Measurements from ENCODE around the gene TMEM214.

Gene TMEM214

DNA sequence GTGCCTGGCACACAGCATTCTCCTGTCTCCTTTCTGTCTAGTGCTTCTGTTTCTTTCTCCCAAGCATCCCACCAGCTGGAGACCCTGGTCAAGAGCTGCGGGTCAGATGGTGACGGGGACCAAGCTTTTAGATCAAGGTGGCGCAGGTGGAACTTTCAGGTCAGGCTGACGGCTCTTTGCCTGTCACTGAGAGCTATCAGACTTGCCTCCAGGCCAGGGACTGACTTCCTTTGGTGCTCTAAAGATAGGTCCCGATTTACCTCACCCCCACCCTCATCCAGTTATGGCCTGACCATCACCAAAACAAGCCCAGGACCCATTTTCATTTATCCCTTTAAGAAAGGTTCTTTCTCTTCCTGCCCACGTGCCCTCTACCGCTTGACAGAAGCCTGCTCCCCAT is 44.5 kb downstream of the TMEM214 start:
- TF ChIP-seq POLR2AphosphoS5 (IDR thresholded peaks at IDR 0.05; ENCODE audit: low read depth, low read length) (no peak), TAF1 (IDR thresholded peaks at IDR 0.05; ENCODE audit: borderline replicate concordance, insufficient read depth, low read length) (no peak), SIN3A (IDR thresholded peaks at IDR 0.05; ENCODE audit: borderline replicate concordance, insufficient read depth, low read length) (no peak), FOXP2 (optimal IDR thresholded peaks at IDR 0.05; ENCODE audit: borderline replicate concordance, extremely low read depth, extremely low read length, insufficient read depth) (no peak)
- TF ChIP-seq, protein P1, sequence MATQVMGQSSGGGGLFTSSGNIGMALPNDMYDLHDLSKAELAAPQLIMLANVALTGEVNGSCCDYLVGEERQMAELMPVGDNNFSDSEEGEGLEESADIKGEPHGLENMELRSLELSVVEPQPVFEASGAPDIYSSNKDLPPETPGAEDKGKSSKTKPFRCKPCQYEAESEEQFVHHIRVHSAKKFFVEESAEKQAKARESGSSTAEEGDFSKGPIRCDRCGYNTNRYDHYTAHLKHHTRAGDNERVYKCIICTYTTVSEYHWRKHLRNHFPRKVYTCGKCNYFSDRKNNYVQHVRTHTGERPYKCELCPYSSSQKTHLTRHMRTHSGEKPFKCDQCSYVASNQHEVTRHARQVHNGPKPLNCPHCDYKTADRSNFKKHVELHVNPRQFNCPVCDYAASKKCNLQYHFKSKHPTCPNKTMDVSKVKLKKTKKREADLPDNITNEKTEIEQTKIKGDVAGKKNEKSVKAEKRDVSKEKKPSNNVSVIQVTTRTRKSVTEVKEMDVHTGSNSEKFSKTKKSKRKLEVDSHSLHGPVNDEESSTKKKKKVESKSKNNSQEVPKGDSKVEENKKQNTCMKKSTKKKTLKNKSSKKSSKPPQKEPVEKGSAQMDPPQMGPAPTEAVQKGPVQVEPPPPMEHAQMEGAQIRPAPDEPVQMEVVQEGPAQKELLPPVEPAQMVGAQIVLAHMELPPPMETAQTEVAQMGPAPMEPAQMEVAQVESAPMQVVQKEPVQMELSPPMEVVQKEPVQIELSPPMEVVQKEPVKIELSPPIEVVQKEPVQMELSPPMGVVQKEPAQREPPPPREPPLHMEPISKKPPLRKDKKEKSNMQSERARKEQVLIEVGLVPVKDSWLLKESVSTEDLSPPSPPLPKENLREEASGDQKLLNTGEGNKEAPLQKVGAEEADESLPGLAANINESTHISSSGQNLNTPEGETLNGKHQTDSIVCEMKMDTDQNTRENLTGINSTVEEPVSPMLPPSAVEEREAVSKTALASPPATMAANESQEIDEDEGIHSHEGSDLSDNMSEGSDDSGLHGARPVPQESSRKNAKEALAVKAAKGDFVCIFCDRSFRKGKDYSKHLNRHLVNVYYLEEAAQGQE (IDR thresholded peaks at IDR 0.05; ENCODE audit: insufficient read depth in 1 of 2, low read depth in 2 of 2, low read length in 2 of 2): no peak

DNA sequence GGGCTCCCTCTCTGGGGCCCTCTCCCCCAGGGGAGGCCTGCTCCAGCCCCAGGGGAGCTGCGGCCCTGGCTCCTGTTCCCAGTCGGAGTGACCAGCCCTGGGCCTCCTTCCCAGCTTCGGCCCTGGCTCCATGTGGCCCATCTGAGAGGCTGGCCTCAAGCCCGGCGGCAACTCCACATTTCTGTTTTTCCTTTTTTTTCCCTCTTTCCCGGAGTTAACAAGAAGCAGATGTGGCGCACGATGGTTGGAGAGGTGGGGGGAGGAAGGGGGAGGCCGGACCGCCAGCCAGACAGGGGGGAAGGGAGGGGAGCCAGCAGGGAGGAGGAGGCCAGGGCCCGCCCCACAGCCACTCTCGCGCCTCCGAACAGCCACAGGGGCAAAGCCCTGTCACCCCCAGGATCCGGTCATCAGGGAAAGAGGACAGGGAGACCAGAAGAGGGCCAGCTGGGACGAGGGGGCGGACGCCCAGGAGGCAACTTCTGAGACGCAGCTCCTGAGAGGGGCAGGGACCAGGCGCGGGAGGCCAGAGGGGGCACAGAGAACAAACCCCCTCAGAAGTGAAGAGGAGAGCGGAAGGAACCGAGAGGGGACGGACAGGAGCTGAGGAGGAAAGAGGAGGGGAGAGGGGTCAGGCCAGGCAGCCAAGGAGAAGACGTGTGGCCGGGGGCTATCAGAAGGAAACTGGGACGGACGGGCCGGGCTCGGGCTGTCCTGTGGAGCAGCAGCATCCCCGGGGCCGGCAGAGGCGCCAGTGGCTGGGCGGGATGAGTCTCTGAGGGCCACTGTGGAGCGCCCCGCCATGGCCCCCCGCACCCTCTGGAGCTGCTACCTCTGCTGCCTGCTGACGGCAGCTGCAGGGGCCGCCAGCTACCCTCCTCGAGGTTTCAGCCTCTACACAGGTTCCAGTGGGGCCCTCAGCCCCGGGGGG is 45.8 kb downstream of the TMEM214 start, which contains the start of gene EMILIN1:
EMILIN1 (plus strand) TSS at position 349 of the 928 bp plus-strand sequence; CDS start at position 800, 451 bp downstream.
- TF ChIP-seq SIN3A (IDR thresholded peaks at IDR 0.05; ENCODE audit: borderline replicate concordance, insufficient read depth, low read length) (no peak), POLR2AphosphoS5 (IDR thresholded peaks at IDR 0.05; ENCODE audit: low read depth, low read length) (peak; percentile 85), TAF1 (IDR thresholded peaks at IDR 0.05; ENCODE audit: borderline replicate concordance, insufficient read depth, low read length) (peak; percentile 70; the same call in 1 of the 2 replicates), FOXP2 (optimal IDR thresholded peaks at IDR 0.05; ENCODE audit: borderline replicate concordance, extremely low read depth, extremely low read length, insufficient read depth) (no peak)
- TF ChIP-seq, protein P1 (IDR thresholded peaks at IDR 0.05; ENCODE audit: insufficient read depth in 1 of 2, low read depth in 2 of 2, low read length in 2 of 2): 0 out of 4 replicates have a peak, but pooled peaks of 1 of the 2 experiments have one; percentile 27

GRCh38 chr2:27079233-27080139 is 46.7 kb downstream of the TMEM214 start:
- TF ChIP-seq SIN3A (IDR thresholded peaks at IDR 0.05; ENCODE audit: borderline replicate concordance, insufficient read depth, low read length): no peak
- TF ChIP-seq, protein P1 (IDR thresholded peaks at IDR 0.05; ENCODE audit: insufficient read depth in 1 of 2, low read depth in 2 of 2, low read length in 2 of 2): no peak
- no peak for TF ChIP-seq POLR2AphosphoS5 (IDR thresholded peaks at IDR 0.05; ENCODE audit: low read depth, low read length)
- TF ChIP-seq FOXP2 (optimal IDR thresholded peaks at IDR 0.05; ENCODE audit: borderline replicate concordance, extremely low read depth, extremely low read length, insufficient read depth): no peak
- TF ChIP-seq TAF1 (IDR thresholded peaks at IDR 0.05; ENCODE audit: borderline replicate concordance, insufficient read depth, low read length): no peak

DNA sequence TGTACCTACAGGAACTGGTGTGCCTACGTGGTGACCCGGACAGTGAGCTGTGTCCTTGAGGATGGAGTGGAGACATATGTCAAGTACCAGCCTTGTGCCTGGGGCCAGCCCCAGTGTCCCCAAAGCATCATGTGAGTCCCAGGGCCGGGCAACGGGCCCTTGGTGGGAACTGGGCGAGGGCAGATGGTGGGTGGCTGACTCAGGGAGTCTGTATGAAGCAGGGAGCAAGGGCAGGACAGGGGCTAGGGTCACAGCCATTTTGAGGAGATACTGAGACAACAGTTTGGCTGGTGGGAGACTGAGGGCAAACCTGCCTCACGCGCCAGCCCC is 47.3 kb downstream of the TMEM214 start:
- TF ChIP-seq, protein P1 (IDR thresholded peaks at IDR 0.05; ENCODE audit: insufficient read depth in 1 of 2, low read depth in 2 of 2, low read length in 2 of 2): no peak
- TF ChIP-seq POLR2AphosphoS5 (IDR thresholded peaks at IDR 0.05; ENCODE audit: low read depth, low read length) (no peak), SIN3A (IDR thresholded peaks at IDR 0.05; ENCODE audit: borderline replicate concordance, insufficient read depth, low read length) (no peak), FOXP2 (optimal IDR thresholded peaks at IDR 0.05; ENCODE audit: borderline replicate concordance, extremely low read depth, extremely low read length, insufficient read depth) (no peak), TAF1 (IDR thresholded peaks at IDR 0.05; ENCODE audit: borderline replicate concordance, insufficient read depth, low read length) (no peak)

All from PFSK-1 (cell line).